Activated CD4-positive, alpha-beta T cell treated with anti-CD3 and anti-CD28 coated beads, Interleukin-2, amount 50 U/mL, for 48 hours (primary cell): ENCODE data around the gene MAP9.
"Not testable (repeated sequence)": the region's sequence is repeated elsewhere in the genome, so short reads cannot be mapped to it uniquely, and the experiment has no call there.

Experiments used
- DNase-seq, 2 experiments: peaks; one replicate each; pipeline ENCODE4 v3.0.0-alpha.2; 2020

The MAP9 gene

GRCh38 chr4:155339999-155340398 is 36.8 kb downstream of the MAP9 start:
- DNase-seq = no peak

- DNase-seq = no peak
Measured at GRCh38 chr4:155339588-155339987, 37.2 kb downstream of the MAP9 start.

- DNase-seq = no peak
Measured at GRCh38 chr4:155338196-155338595, 38.6 kb downstream of the MAP9 start.

- no peak for DNase-seq
Measured at GRCh38 chr4:155336242-155336641, 40.5 kb downstream of the MAP9 start.

- DNase-seq = no peak
Measured at GRCh38 chr4:155331478-155331877, 45.3 kb downstream of the MAP9 start.

- DNase-seq = no peak
Measured at GRCh38 chr4:155322782-155323181, 54.0 kb downstream of the MAP9 start.

- DNase-seq = no peak
Measured at GRCh38 chr4:155321006-155321405, 55.8 kb downstream of the MAP9 start.

- no peak for DNase-seq
Measured at GRCh38 chr4:155319516-155319915, 57.2 kb downstream of the MAP9 start.

GRCh38 chr4:155312027-155312426 is 64.7 kb downstream of the MAP9 start:
- DNase-seq = not testable (repeated sequence)

- no peak for DNase-seq
Measured at GRCh38 chr4:155307731-155308277, 69.0 kb downstream of the MAP9 start.

- DNase-seq = no peak
Measured at GRCh38 chr4:155305619-155306018, 71.1 kb downstream of the MAP9 start.

GRCh38 chr4:155304375-155304774 is 72.4 kb downstream of the MAP9 start:
- no peak for DNase-seq

- DNase-seq = no peak
Measured at GRCh38 chr4:155299103-155299502, 77.7 kb downstream of the MAP9 start.
